ENCODE results near the gene CLINT1. TPM values are rescaled to one million over a fixed set of nuclear protein-coding genes. Genes with fewer than 3 reads are reported as not detected.

Gene CLINT1
- total RNA-seq, 4 donors from 2014 or later: 112 to 220 (median 136) TPM

DNA sequence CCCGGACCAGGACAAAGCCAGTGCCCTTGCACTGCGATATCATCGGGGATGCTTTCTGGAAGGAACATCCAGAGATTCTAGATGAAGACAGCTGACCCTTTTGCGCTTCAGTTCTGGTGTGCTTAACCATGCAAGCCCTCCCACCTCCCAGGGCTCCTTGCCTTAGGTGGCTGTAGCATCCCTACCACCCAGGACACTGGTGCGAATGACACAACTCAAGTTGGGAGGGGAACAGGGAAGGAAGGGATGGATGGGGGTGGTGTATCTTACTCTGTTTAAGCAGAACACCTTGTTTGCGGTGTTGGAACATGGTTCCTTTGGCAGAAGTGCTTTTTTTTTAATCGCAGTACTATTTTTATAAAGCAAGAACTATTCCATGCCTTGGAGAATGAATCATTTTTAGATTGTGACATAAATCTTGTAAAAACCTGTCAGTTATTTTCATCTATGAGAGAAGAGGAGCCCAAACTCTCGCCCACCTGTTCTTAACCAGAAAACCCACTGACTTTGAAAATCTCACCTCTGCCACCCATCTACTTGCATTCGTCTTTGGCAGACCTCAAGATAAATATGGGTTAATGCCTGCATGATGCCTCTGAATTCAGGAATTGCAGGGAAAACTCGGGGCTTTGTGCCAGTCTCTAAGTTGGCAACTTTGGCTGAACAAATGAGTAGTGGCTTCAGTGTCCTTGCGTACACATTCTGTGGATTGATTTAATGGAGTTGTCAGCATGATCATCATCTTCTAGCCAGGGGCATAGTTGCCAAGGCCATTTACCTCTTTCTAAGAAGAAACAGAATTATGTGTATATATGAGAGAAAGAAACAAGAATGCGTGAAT, 119.3 kb downstream of the CLINT1 start:
- Histone ChIP-seq H3K36me3 (peaks cover 42% of the 10 kb centered on the region), H3K4me3 (no peak overlapping the region), H3K9me3 (no peaks in the 10 kb centered on the region), H3K27me3 (no peaks in the 10 kb centered on the region), H3K27ac (no peak overlapping the region), H3K4me1 (peaks cover 14% of the 10 kb centered on the region)
- WGBS: 75% methylated on average over 12 of the region's 12 CpGs
- no peak for DNase-seq (ENCODE audit: low spot score in 2 of 2)
- TF ChIP-seq, protein P1, sequence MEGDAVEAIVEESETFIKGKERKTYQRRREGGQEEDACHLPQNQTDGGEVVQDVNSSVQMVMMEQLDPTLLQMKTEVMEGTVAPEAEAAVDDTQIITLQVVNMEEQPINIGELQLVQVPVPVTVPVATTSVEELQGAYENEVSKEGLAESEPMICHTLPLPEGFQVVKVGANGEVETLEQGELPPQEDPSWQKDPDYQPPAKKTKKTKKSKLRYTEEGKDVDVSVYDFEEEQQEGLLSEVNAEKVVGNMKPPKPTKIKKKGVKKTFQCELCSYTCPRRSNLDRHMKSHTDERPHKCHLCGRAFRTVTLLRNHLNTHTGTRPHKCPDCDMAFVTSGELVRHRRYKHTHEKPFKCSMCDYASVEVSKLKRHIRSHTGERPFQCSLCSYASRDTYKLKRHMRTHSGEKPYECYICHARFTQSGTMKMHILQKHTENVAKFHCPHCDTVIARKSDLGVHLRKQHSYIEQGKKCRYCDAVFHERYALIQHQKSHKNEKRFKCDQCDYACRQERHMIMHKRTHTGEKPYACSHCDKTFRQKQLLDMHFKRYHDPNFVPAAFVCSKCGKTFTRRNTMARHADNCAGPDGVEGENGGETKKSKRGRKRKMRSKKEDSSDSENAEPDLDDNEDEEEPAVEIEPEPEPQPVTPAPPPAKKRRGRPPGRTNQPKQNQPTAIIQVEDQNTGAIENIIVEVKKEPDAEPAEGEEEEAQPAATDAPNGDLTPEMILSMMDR (IDR thresholded peaks at IDR 0.05): no peak
- TF ChIP-seq POLR2A (IDR thresholded peaks at IDR 0.05): no peak
- TF ChIP-seq EP300 (IDR thresholded peaks at IDR 0.05): no peak
- no peak for TF ChIP-seq POLR2AphosphoS5 (IDR thresholded peaks at IDR 0.05)

DNA sequence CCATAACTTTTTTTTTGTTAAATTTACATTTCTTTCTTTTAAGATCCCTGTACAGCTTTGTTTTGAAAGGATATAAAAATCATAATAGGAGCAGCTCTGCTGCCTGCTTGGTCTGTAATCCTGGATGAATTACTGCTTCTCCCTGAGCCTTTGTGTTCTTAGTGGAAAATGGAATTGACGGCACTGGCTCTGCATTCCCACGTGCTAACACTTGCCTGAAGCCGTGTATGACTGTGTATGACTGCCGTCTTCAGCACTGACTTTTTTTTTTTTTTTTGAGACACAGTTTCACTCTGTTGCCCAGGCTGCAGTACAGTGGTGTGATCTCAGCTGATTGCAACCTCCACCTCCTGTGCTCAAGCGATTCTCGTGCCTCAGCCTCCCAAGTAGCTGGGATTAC, 123.0 kb downstream of the CLINT1 start:
- WGBS: 68% methylated on average over 6 of the region's 6 CpGs
- peaks cover 8% of the 10 kb centered on the region for H3K4me1 ChIP-seq
- H3K9me3 ChIP-seq: no peaks in the 10 kb centered on the region
- peaks cover 59% of the 10 kb centered on the region for H3K36me3 ChIP-seq
- no peaks in the 10 kb centered on the region for H3K27me3 ChIP-seq
- H3K4me3 ChIP-seq: no peak overlapping the region
- TF ChIP-seq POLR2AphosphoS5 (IDR thresholded peaks at IDR 0.05) (no peak), EP300 (IDR thresholded peaks at IDR 0.05) (no peak), POLR2A (IDR thresholded peaks at IDR 0.05) (no peak)
- TF ChIP-seq, protein P1 (IDR thresholded peaks at IDR 0.05): no peak
- no peak overlapping the region for H3K27ac ChIP-seq
- no peak for DNase-seq (ENCODE audit: low spot score in 2 of 2)

Other genes with a start within 250 kb of the CLINT1 start
- not detected for gene SOX30, start 206.7 kb downstream of the CLINT1 start, total RNA-seq
- not detected for gene C5orf52, start 187.6 kb downstream of the CLINT1 start, total RNA-seq
- 10 to 100 TPM in 2 of 4 donors, 1 to 10 TPM in 2; 5.1 to 14.5 (median 11.0) TPM for gene THG1L, start 127.7 kb downstream of the CLINT1 start, total RNA-seq
- gene LSM11, start 115.4 kb downstream of the CLINT1 start, total RNA-seq: 1 to 10 TPM; 2.9 to 5.2 (median 3.6) TPM

All from suprapubic skin (tissue), 4 donors.